DLD1 (cell line): ENCODE results near the gene SMCO4.

ENCODE experiments used
- in situ Hi-C: cut with HindIII; loops from 2 replicates; pipeline ENCODE4 v1.10.0; 2017; ENCODE audit warnings: low sequenced_read_pairs

SMCO4 gene

DNA sequence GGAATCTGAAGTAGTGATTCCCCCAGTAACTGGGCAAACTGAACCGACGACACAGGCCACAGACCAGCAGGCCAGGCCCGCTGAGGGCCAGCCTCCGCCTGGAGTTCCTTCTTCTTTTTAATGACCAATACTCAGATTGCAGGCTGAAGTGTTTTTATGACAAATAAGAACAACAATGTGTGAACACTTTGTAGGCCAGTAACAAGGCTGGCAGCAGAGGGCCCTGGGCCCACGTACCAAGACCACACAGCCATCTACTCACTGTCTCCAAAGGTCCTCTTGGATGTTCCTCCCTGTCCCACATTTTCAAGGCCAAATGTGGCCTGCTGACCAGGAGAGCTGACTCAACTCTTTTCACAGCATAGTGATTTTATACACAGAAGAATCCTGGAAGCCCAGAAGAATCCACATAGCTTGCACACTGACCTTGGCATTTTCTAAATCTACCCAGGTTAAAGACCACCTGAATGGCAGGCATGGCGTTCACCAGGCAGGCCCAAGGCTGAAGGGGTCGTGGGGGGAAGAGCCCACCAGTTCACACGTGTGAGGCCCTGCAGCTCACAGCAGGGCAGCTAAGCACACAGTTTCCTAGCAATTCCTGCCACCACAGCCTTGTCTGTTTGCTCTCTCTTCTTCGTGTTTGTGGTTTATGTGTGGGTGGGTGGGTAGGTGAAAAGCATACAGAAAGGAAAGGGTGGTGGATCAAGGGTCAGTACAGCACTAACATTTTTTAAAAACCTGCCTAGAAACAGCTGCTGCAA, 13.3 kb downstream of the SMCO4 start:
- in situ Hi-C loops = no loop called here

DNA sequence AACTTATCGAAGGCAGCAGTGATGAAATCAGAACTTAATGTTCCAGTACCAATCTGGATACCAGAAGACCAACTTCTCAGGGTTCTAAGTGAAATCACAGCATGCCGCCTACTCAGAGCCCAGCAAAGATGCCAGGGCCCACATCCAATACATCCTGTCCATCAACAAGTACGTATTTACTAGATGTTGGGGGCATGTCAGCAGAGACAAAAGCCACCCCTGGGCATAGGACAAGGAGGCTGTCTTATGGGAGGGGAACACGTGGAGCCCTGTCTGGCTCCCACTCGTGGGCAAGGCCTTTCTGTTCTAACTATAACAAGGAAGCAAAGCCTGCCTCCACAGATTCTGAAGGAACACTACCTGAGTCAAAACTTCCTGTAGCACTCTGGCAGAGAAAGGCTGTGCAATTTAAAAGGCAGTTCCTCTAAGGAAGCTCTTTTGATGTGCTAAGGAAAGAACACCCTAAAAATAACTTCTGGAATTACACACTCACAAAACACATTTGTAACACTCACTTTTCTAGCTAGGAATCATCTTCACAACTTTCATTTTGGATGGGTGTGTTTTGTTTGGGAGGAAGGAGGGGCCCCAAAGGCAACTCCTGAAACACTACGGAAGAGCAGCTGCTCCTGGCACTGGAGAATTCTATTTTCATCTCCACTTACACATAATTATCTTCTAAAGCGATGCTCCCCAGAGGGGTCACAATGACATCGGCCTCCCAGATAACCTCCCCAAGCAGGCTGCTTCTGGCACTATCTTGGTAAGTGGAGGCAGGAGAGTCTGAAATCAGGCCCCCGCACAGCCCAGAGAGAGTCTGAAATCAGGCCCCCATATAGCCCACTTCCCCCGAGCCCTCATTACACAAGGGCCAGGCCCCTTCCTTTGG, 14.2 kb downstream of the SMCO4 start:
- in situ Hi-C loops = no loop called here

DNA sequence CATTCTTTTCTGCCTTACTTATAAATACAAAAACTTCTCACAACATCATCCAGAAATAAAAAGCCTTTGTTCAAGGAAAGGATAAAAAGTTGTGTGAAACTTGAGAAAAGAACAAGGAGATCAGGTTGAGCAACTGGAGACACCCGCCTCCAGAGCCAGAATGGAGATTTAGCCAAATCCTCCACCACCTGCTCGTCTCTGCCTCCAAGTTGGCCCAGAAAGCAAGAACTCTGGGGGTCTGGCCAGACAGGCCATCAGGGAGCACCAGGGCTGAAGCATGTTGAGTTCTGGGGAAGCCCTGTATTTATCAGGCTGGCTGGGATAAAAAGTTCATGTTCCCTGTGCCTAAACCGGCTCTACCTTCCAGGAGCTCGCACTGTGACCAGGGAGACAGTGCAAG, 14.9 kb downstream of the SMCO4 start:
- in situ Hi-C loops = no loop called here

DNA sequence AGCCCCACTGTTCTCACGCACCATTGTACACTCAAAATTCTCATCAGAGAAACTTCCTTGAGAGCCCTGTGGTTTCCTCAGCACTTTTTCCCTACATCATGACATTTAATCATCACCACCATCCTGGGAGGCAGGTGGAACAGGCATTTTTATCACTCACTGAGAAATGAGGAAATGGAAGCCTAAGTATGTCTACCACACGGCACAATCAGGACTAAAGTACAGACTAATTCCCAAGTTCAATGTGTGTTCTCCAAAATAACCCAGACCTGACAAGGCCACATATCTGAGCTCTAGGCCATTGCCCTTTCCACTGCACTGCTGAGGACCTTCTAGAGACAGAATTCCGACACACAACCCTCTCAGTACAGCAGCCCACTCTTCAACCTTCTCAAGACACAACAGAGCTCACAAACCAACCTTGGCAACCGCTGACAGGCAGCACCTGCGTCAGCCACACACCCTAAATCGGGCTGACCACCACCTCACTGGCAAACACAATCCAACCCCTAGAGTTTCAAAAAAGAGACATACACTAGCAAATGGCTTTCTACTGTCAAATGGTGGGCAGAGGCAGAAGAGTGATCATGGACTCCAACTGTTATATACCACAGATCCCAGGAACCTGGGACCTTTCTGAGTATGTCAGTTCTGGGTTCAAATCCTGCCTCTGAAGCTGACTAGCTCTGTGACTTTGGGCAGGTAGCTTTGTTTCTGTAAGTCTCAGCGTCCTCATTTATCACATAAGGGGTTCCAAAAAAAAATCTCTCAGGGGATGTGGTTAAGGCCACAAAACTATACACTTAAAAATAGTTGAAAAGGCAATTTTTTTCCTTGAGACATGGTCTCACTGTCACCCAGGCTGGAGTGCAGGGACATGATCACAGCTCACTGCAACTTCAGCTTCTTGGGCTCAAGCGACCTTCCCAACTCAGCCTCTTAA, 16.3 kb downstream of the SMCO4 start:
- in situ Hi-C loops = no loop called here

DNA sequence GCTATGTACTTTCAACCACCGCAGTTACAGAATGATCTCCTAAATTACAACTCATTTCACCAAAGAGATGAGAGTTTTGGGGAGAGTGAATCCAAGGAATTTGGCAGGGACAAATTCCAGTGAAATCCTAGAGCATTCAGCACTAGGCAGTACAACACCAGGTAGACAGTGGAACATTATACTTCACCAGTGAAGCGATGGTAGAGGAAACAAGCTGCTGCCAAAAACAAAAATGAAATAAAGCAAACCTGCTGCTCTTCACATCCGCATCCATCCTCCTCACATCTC, 16.9 kb downstream of the SMCO4 start:
- in situ Hi-C loops = no loop called here

DNA sequence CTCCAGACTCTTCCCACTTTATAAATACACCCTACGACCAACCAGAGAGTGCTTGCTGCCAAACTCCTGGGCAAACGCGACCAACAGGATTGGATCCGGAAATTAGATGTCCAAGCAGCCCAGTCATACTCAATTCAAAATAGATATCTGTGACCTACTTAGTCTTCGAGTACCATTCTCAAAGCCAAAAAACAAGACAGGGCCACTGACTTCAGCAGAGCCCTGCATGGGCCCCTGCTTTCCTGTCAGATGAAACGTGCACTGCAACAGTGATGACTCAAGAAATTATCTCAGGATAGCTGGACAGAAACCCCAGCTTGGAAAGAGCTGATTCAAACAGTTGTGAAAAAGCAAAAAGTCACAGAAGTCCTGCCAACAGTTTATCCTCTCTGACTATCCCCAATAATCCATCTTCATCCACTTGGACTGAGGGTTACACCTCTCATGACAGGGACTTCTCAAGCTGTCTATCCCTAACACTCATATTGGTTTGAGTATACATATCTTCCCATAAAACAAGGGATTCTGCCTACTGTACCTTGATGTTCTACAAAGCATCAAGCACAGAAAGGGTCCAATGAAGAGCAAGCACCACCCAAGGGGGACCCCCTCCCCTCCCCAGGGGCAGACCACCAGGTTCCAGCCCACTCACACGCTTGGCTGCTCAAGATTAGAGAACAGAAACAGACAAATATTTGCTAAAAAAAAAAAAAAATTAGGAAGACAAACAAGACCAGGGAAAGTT, 17.4 kb downstream of the SMCO4 start:
- in situ Hi-C loops = no loop called here

DNA sequence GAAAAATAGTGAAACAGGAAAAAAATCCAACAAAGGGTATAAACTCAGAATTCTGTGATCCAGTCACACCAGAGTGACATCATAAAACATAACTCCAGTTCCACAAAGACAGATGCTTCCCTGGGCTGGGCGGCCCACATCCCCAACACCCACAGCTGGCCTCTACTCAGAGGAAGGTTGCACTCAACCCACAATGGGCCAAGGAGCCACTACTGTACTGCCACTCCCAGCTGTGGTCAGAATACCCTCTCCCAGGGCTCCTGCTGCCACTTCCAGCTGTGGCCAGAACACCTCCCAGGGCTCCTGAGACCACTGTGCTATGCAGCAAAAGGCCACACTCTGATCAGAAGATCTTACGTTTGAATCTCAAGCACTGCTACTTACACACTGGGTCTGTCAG, 18.3 kb downstream of the SMCO4 start:
- in situ Hi-C loops = no loop called here

DNA sequence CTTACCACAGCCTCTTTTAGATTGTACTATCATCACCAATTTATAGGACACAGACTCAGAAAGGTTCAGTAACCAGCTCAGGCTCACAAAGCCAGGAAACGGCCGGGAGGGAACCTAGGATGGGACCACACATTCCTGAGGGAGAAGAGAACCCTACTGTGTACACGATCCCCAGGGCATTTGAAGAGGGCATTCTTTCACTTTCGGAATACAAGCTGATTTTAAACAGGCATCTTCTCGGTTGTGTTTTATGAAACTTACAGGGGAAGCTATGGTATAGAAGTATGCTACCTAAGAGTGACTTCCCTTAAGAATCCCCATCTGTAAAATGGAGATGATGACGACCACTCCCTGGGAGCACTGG, 19.0 kb downstream of the SMCO4 start:
- in situ Hi-C loops = no loop called here

DNA sequence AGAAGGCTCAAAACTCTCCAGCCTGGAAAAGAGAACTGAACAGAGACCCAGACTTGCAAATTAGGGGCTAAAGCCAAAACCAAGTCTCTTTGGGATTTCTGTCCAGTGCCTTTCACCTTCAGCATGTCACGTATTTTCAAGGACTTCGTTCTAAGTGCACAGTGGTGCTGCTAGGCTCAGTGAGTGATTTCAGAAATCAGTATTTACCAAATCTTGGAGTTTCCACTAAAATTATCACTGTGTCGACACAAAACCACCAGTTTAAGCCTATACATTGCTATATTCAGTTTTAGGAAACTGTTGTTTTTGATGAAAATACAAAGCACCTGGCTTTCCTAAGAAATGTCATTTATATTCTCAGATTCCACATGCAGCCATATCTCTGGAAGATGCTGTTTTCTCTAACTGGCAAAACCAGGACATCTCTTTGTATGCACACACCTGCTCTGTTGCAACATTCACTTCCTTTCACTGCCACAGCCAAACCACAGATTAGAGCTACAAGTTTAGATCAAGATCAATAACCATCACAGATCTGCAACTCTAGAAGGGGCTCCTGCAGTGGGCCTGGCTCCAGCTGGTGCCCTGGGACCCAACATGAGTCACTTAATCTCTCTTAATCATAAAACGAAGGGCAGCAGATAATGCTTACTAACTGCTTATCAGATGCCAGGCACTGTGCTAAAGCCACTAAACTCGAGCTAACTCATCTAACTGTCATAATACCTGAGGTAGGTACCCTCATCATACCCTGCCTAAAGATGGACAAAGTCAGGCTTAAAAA, 22.3 kb downstream of the SMCO4 start:
- in situ Hi-C loops = no loop called here

DNA sequence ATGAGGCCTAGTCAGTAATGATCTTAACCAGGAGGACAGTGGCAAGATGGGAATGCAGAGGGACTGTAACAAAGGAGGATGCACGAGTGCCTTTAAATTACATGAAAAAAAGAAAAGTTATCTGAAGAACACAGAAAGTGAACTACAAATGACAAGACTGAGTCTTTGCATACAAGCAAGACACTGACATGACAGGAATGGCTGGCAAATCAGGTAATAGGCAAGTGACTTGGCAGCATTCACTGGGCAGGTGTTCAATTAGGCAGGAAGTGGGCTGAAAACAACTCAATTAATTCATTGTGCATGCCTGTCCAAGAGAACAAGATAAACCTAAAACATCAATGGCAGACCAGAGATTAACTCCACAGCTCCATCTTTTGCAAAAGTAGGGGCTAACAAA, 24.0 kb downstream of the SMCO4 start:
- in situ Hi-C loops = no loop called here

DNA sequence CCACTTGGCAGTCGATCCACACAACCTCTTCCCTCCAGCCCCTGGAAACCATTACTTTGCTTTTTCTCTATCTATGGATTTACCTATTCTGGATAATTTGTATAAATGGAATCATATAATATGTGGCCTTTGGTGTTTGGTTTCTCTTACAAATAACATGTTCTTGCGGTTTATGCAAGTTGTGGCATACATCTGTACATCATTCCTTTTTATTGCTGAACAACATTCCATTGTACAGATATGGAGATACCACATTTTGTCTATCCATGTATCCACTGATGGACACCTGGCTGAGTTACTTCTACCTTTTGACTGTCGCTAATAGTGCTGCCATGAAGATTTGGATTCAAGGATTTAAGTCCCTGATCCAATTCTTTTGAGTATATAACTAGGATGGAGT, 25.1 kb downstream of the SMCO4 start:
- in situ Hi-C loops = no loop called here

DNA sequence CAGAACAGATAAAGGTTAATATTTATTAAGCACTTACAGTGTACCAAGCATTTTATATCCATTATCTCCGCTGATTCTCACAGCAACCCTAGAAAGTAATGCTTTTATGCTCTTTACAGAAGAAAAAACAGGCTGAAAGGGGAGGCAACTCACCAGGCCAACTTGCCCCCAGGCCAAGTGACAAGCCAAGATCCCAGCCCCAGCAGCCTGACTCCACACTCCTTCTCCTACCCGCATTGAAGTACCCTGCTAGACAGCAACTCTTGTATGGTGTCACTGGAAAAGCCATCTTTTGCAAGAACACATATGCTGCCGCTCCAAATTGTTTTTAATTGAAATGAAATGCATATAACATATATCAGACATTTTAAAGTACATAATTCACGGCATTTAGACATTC, 25.6 kb downstream of the SMCO4 start:
- in situ Hi-C loops = no loop called here

DNA sequence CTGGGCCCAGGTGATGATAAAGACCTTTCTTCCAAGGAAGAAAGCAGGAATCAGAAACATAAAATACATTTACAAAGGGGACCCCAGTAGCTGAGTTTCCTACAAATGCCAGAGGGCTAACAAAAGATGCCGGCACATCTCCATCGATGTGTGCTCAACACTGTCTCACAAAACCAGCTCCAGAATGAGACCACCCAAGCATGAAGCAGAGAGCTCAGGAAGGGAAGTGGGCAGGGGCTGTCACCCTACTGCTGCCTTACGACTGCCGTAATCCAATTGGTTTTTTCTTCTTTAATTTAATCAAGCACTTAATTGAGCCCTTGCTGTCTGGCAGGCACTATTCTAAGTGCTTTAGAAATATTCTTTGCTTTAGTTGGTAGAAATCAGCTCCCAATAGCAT, 26.1 kb downstream of the SMCO4 start:
- in situ Hi-C loops = no loop called here

DNA sequence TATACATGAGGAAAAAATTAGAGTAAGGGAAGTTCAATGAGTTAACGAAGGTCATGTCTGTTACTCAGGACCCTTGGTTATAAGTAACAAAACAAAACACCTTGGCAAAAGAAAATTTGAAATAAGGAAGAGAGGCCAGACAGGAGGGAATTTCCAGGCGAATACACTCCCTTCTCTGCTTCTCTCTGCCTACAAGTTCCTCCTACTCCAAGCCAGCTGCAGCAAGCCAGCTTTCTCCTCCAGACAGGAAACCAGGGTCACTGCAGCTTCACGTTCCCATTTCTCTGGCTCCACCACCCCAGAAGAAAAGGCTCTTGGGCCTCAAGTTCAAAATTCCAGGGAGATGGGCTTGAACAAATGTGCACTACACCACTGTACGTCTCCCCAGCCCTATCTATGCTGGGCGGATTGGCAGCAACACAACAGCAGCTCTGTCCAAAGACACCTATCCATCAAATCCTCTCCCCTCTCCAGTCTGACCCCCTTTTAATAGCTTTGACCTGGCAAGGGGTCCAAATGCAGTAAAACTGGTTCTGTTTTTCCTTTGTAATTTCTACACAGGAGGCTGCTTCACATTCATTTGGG, 27.7 kb downstream of the SMCO4 start:
- in situ Hi-C loops = no loop called here

DNA sequence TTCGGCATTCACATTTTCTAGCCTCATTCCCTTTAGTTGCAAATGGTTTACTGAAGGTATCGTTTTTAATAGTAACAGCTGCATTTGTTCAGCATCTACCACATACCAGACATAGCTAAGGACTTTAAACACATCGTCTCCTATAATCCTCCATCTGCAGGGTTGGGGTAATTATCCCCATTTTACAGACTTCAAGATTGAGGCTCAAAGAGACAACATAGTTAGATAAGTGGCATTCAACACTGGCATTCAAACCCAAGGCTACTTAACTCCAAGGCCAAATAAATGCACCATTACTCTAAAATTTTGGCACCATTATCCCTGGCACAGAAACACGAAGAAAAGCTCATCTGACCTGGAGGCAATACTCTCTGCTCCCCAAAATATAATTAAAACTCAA, 28.5 kb downstream of the SMCO4 start:
- in situ Hi-C loops = no loop called here

DNA sequence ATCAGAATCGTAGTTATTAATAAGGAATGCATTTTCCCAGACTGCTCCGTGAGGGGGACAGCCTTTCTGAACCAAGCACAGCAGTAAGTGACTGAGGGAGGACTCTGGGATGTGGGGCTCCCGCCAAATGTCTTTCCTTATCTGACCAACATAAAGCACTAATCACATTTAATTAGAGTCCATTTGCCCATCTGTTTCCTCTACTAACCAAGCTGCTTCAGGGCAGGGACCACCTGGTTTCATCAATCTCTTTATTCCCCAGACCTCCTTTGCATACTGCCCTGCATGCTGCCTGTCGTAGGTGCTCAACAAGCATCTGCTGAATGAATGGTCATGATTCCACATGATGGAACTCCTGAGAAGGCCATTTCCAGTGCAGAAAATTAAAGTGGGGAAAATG, 29.4 kb downstream of the SMCO4 start:
- in situ Hi-C loops = no loop called here

DNA sequence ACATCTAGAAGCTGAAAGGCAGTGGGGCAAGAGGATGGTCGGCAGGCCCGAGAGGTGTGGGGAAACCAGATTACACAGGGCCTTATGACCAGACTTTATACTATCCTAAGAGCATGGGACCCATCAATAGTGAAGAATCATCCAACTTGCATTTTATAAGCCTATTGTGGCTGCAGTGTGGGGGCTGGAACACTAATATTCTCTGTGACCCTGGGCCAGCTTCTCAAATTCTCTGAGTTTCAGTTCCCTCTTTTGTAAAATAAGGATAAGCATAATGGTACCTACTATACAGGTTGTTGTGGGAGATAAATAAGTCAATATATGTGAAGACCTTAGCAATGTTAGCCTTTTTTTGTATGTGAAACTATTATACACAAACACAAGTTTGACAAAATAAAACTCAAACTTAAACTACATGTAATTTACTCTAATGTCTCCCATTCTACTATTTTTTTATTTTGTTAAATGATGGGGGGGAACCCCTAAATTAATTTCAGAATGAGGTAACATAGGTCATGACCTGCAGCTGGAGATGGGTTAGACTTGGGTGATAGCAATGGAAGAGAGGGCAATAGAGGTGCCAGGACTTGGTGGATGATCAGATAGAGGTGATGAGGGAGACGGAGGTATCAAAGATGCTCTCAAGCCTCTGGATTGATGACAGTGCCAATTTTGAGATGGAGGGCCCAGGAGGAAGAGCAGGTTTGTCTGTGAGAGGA, 30.1 kb downstream of the SMCO4 start:
- in situ Hi-C loops = no loop called here

DNA sequence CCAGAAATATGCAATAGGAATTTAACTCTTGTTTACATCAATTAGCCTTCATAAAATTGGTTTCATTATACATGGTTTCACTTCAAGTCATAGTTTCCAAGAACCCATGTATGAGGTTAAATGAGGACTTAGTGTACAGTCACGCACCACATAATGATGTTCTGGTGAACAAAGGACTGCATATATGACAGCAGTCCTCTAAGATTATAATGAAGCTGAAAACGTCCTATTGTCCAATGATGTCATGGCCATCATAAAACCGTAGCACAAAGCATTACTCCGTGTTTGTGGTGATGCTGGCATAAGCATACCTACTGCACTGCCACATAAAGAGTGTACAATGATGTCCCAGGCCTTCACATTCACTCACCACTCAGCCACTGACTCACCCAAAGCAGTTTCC, 31.1 kb downstream of the SMCO4 start:
- in situ Hi-C loops = no loop called here
